Thyroid gland (tissue), 4 donors: ENCODE results near the gene SLC25A21. TPM values are rescaled to one million over a fixed set of nuclear protein-coding genes. Genes with fewer than 3 reads are reported as not detected.

Experiments used
- DNase-seq, 2 donors: peaks; one replicate each; pipeline ENCODE4 v3.0.0-alpha.2; 2019
- H3K27ac ChIP-seq, 3 donors: fragments of 200-600 bp; sonication (generic); 1 replicate in 2 of 3; 2 replicates in 1 of 3; pipeline ENCODE4 v1.5.1; 2016 to 2019; ENCODE audit warnings: mild to moderate bottlenecking in 1 of 3, moderate library complexity in 1 of 3
- H3K27me3 ChIP-seq: fragments of 200-600 bp; sonication (generic); one replicate; pipeline ENCODE4 v1.5.1; 2019
- H3K36me3 ChIP-seq, 2 donors: fragments of 200-600 bp; sonication (generic); one replicate each; pipeline ENCODE4 v1.5.1; 2016 to 2019
- H3K4me1 ChIP-seq, 2 donors: fragments of 200-600 bp; sonication (generic); one replicate each; pipeline ENCODE4 v1.5.1; 2017 to 2019
- H3K4me3 ChIP-seq, 3 donors: fragments of 200-600 bp; sonication (generic); replicated peaks in 1 of 3; 1 replicate in 2 of 3; 2 replicates in 1 of 3; pipeline ENCODE4 v1.5.1; 2016; ENCODE audit warnings: mild to moderate bottlenecking in 1 of 3
- H3K9me3 ChIP-seq: fragments of 200-600 bp; sonication (generic); one replicate; pipeline ENCODE4 v1.5.1; 2017
- CTCF ChIP-seq, 6 experiments: fragments of 200-600 bp in 3 of 6; fragments of 450-650 bp in 3 of 6; sonication (generic) in 3 of 6; IDR thresholded peaks; one replicate each; pipeline ENCODE4 v1.5.1; 2016 to 2019; ENCODE audit warnings: antibody characterized with exemption in 6 of 6, mild to moderate bottlenecking in 2 of 6, inconsistent platforms in 1 of 6, moderate library complexity in 1 of 6
- POLR2A ChIP-seq, 2 donors: fragments of 450-650 bp; IDR thresholded peaks; one replicate each; pipeline ENCODE4 v1.6.1; 2017; ENCODE audit warnings: antibody characterized with exemption in 2 of 2, mild to moderate bottlenecking in 2 of 2, moderate library complexity in 1 of 2
- WGBS, 2 donors: methylation state at CpG; one replicate each; pipeline ENCODE4 v1.1.5; 2017; 5-methylcytosine and 5-hydroxymethylcytosine counted together
- intact Hi-C: fragments of 100-400 bp; cut with DNase I; formaldehyde crosslinking; loops from one replicate; pipeline ENCODE4 v1.15.1; 2023
- total RNA-seq, 4 donors: library from RNA; depleted of rRNA; stranded (reverse); fragments of >200 nt; gene quantifications; one replicate each; pipeline ENCODE4 v1.2.3, GENCODE V29; 2016

The SLC25A21 gene
- total RNA-seq, 4 donors from 2014 or later, result 0.29 to 1.4 (median 0.60) TPM

DNA sequence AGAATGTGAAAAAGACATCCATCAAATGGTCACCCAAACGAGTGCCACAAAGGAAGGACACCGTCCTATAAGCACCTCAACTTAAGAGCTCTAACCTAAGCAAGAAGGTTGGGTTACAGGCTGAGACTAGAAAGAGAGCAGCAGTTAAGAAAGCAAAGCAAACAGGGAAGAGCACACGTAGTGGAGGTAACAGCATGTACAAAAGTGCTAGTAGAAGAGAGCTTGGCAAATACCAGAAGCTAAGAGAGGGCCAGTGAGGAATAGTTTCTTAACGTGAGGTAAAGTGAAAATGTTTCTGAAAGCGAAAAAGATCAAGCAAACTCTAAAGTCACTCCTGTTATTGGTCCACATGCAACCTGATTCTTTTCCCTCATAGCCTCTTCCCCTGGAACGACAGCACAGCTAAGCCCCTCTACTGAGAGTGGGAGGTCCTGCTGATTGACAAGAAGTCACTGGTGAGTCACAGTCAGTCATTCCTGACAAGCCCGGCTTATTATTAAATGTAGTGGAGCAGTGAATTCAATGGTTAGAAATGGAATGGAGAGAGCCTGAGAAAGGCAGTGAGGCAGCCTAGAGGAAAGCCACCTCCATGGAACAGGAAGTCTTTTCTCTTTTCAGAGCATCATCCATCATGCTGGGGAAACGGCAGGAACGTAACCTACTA lies 204.4 kb downstream of the SLC25A21 start:
- no peaks in the 10 kb centered on the region for H3K36me3 ChIP-seq
- H3K27ac ChIP-seq, result no peak overlapping the region
- no peak overlapping the region for H3K4me3 ChIP-seq
- no peaks in the 10 kb centered on the region for H3K4me1 ChIP-seq
- H3K9me3 ChIP-seq, result no peaks in the 10 kb centered on the region
- intact Hi-C loops, result no loop called here
- 47 to 50% methylated on average over 9 of the region's 9 CpGs for WGBS, 2 donors
- TF ChIP-seq POLR2A (IDR thresholded peaks at IDR 0.05) (no peak), CTCF (IDR thresholded peaks at IDR 0.05) (no peak)
- H3K27me3 ChIP-seq, result no peaks in the 10 kb centered on the region
- DNase-seq, result no peak

- intact Hi-C loops, result no loop called here
- TF ChIP-seq CTCF (IDR thresholded peaks at IDR 0.05) (no peak), POLR2A (IDR thresholded peaks at IDR 0.05) (no peak)
- H3K9me3 ChIP-seq, result no peaks in the 10 kb centered on the region
- WGBS, 2 donors, result 84 to 88% methylated on average over 7 of the region's 7 CpGs
- no peaks in the 10 kb centered on the region for H3K36me3 ChIP-seq
- no peaks in the 10 kb centered on the region for H3K27me3 ChIP-seq
- H3K4me1 ChIP-seq, result no peaks in the 10 kb centered on the region
- no peak overlapping the region for H3K4me3 ChIP-seq
- no peak for DNase-seq
- H3K27ac ChIP-seq, result no peak overlapping the region
These were observed 216.4 kb downstream of the SLC25A21 start for GRCh38 chr14:36955967-36956366.

DNA sequence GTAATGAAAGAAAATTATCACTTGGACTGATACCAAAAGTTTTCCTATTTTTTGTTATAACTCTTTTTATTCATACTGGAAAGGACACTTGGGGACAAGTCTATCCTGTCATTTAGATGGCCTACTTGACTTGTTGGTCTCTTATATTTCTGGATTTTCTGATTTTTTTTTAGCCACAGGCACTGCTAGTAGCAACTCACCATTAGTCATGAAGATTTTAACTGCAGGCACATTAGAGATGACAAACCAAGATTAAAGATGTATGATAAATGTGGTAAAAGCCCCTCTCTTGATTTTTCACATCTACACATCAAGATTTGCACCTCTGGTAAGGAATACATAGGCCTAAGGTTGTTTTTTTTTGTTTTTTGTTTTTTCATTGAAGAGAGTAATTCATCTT lies 217.0 kb downstream of the SLC25A21 start:
- no peak overlapping the region for H3K4me3 ChIP-seq
- H3K36me3 ChIP-seq, result no peaks in the 10 kb centered on the region
- intact Hi-C loops, result no loop called here

GRCh38 chr14:36952689-36953088 lies 219.7 kb downstream of the SLC25A21 start:
- H3K36me3 ChIP-seq, result no peaks in the 10 kb centered on the region
- TF ChIP-seq CTCF (IDR thresholded peaks at IDR 0.05) (no peak), POLR2A (IDR thresholded peaks at IDR 0.05) (no peak)
- intact Hi-C loops, result no loop called here
- no peak for DNase-seq
- no peaks in the 10 kb centered on the region for H3K4me1 ChIP-seq
- no peak overlapping the region for H3K4me3 ChIP-seq
- H3K9me3 ChIP-seq, result no peaks in the 10 kb centered on the region
- no peaks in the 10 kb centered on the region for H3K27me3 ChIP-seq
- WGBS, 2 donors, result 82 to 85% methylated on average over 3 of the region's 3 CpGs
- no peak overlapping the region for H3K27ac ChIP-seq

More for the DNA sequence above, 217.0 kb downstream of the SLC25A21 start:
- TF ChIP-seq POLR2A (IDR thresholded peaks at IDR 0.05) (no peak), CTCF (IDR thresholded peaks at IDR 0.05) (no peak)
- no peaks in the 10 kb centered on the region for H3K27me3 ChIP-seq
- no peaks in the 10 kb centered on the region for H3K4me1 ChIP-seq
- H3K9me3 ChIP-seq, result no peaks in the 10 kb centered on the region
- DNase-seq, result no peak
- no peak overlapping the region for H3K27ac ChIP-seq

- no peak for DNase-seq
- Histone ChIP-seq H3K4me1 (no peaks in the 10 kb centered on the region), H3K36me3 (no peaks in the 10 kb centered on the region), H3K27me3 (no peaks in the 10 kb centered on the region), H3K4me3 (no peak overlapping the region), H3K9me3 (no peaks in the 10 kb centered on the region), H3K27ac (no peak overlapping the region)
- WGBS, 2 donors, result 85 to 92% methylated on average over 2 of the region's 2 CpGs
- TF ChIP-seq CTCF (IDR thresholded peaks at IDR 0.05) (no peak), POLR2A (IDR thresholded peaks at IDR 0.05) (no peak)
- intact Hi-C loops, result no loop called here
These were observed 221.0 kb downstream of the SLC25A21 start for GRCh38 chr14:36951380-36951911.
